Mesenchymal stem cell (in vitro differentiated cells and primary cell): ENCODE results near the gene TBC1D22A.
A peak's percentile ranks its signal among the peaks of the same experiment; 100 is the strongest.

Experiments
- DNase-seq: peaks from one replicate; pipeline ENCODE4 v3.0.0-alpha.2; 2013
- H2AFZ ChIP-seq: one replicate; pipeline ENCODE4 v1.6.1; 2013; ENCODE audit warnings: low read depth, mild to moderate bottlenecking, control low read depth, inconsistent platforms, low read length, moderate library complexity
- H2AK5ac ChIP-seq: 2 replicates; pipeline ENCODE4 v1.6.1; 2013; ENCODE audit warnings: low read length, moderate library complexity, mild to moderate bottlenecking, inconsistent platforms; ENCODE audit not compliant: severe bottlenecking
- H2BK120ac ChIP-seq: one replicate; pipeline ENCODE4 v1.6.1; 2013; ENCODE audit warnings: low read depth, mild to moderate bottlenecking, inconsistent platforms, low read length, moderate library complexity
- H2BK12ac ChIP-seq, 2 experiments: one replicate each; pipeline ENCODE4 v1.6.1; 2013; ENCODE audit warnings: inconsistent platforms in 2 of 2, low read length in 2 of 2, mild to moderate bottlenecking in 2 of 2, moderate library complexity in 2 of 2, control low read depth in 1 of 2
- H2BK15ac ChIP-seq: one replicate; pipeline ENCODE4 v1.6.1; 2013; ENCODE audit warnings: mild to moderate bottlenecking, low read depth, inconsistent platforms; ENCODE audit not compliant: poor library complexity, severe bottlenecking
- H2BK5ac ChIP-seq: 2 replicates; pipeline ENCODE4 v1.6.1; 2013; ENCODE audit warnings: low read depth, mild to moderate bottlenecking, low read length, control low read depth, inconsistent platforms; ENCODE audit not compliant: poor library complexity, severe bottlenecking
- H3K14ac ChIP-seq, 2 experiments: one replicate each; pipeline ENCODE4 v1.6.1; 2013; ENCODE audit warnings: inconsistent platforms in 2 of 2, low read length in 2 of 2, control low read depth in 1 of 2, mild to moderate bottlenecking in 1 of 2, moderate library complexity in 1 of 2
- H3K18ac ChIP-seq, 2 experiments: one replicate each; pipeline ENCODE4 v1.6.1; 2013; ENCODE audit warnings: inconsistent platforms in 2 of 2, low read length in 2 of 2, control low read depth in 1 of 2, low read depth in 1 of 2, mild to moderate bottlenecking in 1 of 2
- H3K23ac ChIP-seq, 2 experiments: one replicate each; pipeline ENCODE4 v1.6.1; 2013; ENCODE audit warnings: inconsistent platforms in 2 of 2, low read length in 2 of 2, mild to moderate bottlenecking in 2 of 2, moderate library complexity in 2 of 2, control low read depth in 1 of 2
- H3K27ac ChIP-seq: 2 replicates; pipeline ENCODE4 v1.5.1; 2013; ENCODE audit warnings: mild to moderate bottlenecking, moderate library complexity, low read length, control low read depth, inconsistent platforms; ENCODE audit not compliant: poor library complexity, severe bottlenecking
- H3K27me3 ChIP-seq, 2 experiments: 2 replicates each; pipeline versions ENCODE4 v1.6.1 to v1.7.0; 2013; ENCODE audit warnings: low read length in 2 of 2, mild to moderate bottlenecking in 2 of 2, moderate library complexity in 2 of 2, control low read depth in 1 of 2, inconsistent platforms in 1 of 2; ENCODE audit not compliant: control insufficient read depth in 1 of 2, insufficient read depth in 1 of 2
- H3K36me3 ChIP-seq, 2 experiments: 2 replicates each; pipeline versions ENCODE4 v1.6.1 to v1.7.0; 2013; ENCODE audit warnings: low read length in 2 of 2, control low read depth in 1 of 2, inconsistent platforms in 1 of 2, low read depth in 1 of 2, mild to moderate bottlenecking in 1 of 2; ENCODE audit not compliant: insufficient read depth in 2 of 2, control insufficient read depth in 1 of 2
- H3K4ac ChIP-seq, 2 experiments: one replicate each; pipeline ENCODE4 v1.6.1; 2013; ENCODE audit warnings: inconsistent platforms in 2 of 2, low read length in 2 of 2, mild to moderate bottlenecking in 2 of 2, moderate library complexity in 2 of 2, control low read depth in 1 of 2, low read depth in 1 of 2
- H3K4me1 ChIP-seq: 2 replicates; pipeline ENCODE4 v1.6.1; 2013; ENCODE audit warnings: low read depth, low read length, control low read depth; ENCODE audit not compliant: control insufficient read depth, insufficient read depth
- H3K4me2 ChIP-seq: 2 replicates; pipeline ENCODE4 v1.6.1; 2013; ENCODE audit warnings: low read length, mild to moderate bottlenecking, inconsistent platforms; ENCODE audit not compliant: poor library complexity, severe bottlenecking
- H3K4me3 ChIP-seq, 2 experiments: 2 replicates each; pipeline versions ENCODE4 v1.5.1 to v1.7.0; 2013; ENCODE audit warnings: low read length in 2 of 2, mild to moderate bottlenecking in 2 of 2, control low read depth in 1 of 2, low read depth in 1 of 2; ENCODE audit not compliant: insufficient read depth in 1 of 2
- H3K79me1 ChIP-seq: replicated peaks from 2 replicates; pipeline ENCODE4 v1.6.1; 2013; ENCODE audit warnings: mild to moderate bottlenecking, control low read depth, low read length, inconsistent platforms; ENCODE audit not compliant: poor library complexity, severe bottlenecking
- H3K9ac ChIP-seq: 2 replicates; pipeline ENCODE4 v1.7.0; 2013; ENCODE audit warnings: mild to moderate bottlenecking, low read length, moderate library complexity
- H3K9me3 ChIP-seq: 2 replicates; pipeline ENCODE4 v1.7.0; 2013; ENCODE audit warnings: mild to moderate bottlenecking, low read length; ENCODE audit not compliant: control insufficient read depth
- H4K8ac ChIP-seq: one replicate; pipeline ENCODE4 v1.6.1; 2013; ENCODE audit warnings: inconsistent platforms, mild to moderate bottlenecking, low read length, moderate library complexity
- H4K91ac ChIP-seq: one replicate; pipeline ENCODE4 v1.6.1; 2013; ENCODE audit warnings: mild to moderate bottlenecking, low read length, inconsistent platforms
- WGBS: methylation state at CpG from one replicate; pipeline ENCODE4 v1.1.7; 2013; ENCODE audit warnings: mixed read lengths; 5-methylcytosine and 5-hydroxymethylcytosine counted together

TBC1D22A gene

DNA sequence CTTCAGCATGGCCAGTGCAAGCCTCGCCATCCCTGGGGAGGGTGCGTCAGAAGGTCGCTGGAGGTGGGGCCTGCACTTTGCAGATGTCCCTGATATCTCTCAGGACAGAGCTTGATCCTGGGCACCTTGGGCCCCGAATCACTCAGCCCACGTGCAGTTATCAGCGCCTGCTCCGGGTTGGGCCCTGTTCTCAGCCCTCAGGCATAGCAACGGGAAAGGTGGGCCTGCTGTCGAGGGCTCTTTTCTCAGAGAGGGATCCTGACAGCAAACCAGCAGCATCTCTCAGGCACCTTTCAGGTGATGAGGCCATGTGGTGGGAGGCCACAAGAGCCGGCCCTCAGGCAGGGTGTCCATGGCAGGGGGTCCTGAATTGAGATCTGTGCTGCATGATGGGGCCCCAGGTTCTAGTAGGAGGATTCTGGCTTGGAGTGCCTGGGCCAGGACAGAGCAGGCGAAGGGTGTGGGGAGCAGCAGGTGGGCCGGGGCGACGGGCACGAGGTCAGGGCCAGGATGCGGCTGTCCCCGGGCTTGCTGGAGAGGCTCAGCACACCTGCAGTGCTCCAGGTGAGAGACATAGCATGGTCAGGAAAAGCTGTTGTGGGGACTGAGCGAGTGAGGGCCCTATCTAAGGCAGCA is 280.5 kb downstream of the TBC1D22A start:
- Histone ChIP-seq H3K27me3 (no peaks in the 10 kb centered on the region), H3K79me1 (peaks cover 29% of the 10 kb centered on the region), H3K9me3 (no peaks in the 10 kb centered on the region), H3K4me3 (no peak overlapping the region), H2BK15ac (peak overlapping the region; percentile 20), H2BK12ac (no peak overlapping the region), H3K9ac (no peak overlapping the region), H3K4me2 (no peak overlapping the region), H3K36me3 (peaks cover 0 to 18% of the 10 kb centered on the region in 2 experiments), H3K18ac (no peak overlapping the region), H4K8ac (no peak overlapping the region), H3K4ac (no peak overlapping the region), H2BK5ac (no peak overlapping the region), H2BK120ac (no peak overlapping the region), H3K27ac (no peak overlapping the region), H3K14ac (no peak overlapping the region), H2AFZ (no peak overlapping the region), H3K4me1 (peaks cover 38% of the 10 kb centered on the region), H2AK5ac (no peak overlapping the region), H3K23ac (no peak overlapping the region), H4K91ac (no peak overlapping the region)
- DNase-seq, result no peak
- WGBS, result 96% methylated on average over 18 of the region's 18 CpGs

DNA sequence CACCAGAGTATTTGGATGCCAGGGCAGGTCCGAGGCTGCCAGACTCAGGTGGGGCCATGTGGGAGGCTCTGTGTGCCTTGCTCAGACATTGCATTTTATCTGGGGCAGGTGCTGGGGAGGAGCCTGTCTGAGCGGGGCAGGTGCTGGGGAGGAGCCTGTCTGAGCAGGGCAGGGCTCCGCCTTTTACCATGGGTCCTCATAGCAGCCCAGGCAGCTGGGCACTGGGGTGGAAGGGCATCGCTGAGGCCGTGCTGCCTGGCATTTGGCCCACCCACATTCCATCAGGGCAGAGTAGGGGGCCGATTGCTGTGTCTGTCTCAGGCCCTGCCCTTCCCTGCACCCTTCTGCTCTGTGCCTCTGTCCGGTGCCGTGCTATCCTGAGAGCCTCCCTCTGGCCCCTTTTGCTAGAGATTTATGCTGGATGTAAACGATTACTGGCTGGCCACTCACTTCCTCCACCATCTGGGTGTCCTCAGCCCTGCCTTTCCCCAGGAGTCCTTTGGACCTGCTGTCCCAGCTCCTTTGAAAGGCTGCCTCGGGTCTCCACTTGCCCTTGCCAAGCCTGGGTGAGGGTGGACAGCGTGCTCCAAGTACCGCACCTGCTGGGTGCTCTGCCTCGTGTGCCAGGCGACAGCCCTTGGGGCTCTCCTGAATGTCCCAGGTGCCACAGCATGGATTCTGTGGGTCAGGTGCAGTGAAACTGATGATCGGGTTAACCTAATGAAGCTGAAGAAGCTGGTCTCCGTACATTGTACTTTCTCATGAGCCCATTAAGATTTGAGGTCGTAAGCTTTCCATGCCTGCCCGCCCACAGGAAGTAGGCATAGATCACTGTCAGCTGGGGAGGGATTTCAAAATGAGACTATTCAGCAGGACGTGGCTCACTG is 281.6 kb downstream of the TBC1D22A start:
- H3K27me3 ChIP-seq, result no peaks in the 10 kb centered on the region
- H3K23ac ChIP-seq, result no peak overlapping the region

DNA sequence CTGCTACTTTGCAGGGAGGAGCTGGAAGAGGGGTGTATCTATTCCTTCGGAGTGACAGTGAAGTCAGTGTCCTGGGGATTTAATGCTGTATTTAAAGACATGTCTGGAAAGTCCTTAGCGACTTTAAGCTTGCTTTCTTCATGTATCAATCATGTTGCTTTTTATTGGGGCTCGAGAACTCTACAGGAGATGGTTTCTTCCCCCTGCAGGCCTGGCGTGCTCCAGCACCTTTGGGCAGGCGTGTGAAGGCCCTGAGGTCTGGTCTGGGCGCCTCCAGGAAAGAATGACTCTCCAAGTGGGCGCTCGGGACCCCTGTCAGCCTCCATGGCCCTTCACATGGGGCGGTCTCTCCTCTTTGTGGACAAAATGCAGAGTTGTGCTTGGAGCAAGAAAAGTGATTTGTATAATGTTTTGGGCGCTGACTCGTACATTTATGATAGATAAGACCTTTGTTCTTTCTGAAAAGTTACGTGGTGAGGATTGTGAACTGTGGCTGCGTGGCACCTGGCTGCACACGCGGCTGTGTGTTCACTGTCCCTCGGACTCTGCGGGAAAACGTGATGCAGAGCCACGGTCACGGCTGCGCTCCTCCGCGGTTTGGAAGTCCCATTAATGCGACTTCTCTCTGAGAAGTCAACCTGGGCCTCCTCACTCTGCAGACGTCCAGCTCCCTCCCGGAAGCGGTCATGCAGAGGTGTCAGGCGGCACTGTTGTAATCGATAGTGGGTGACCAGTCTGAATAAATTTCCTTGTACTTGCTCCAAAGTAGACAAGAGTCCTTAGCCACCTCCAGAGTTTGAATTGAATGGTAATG is 282.5 kb downstream of the TBC1D22A start:
- no peak overlapping the region for H2AFZ ChIP-seq

More for the DNA sequence above, 281.6 kb downstream of the TBC1D22A start:
- Histone ChIP-seq H3K14ac (peak overlapping the region in 1 of 2 experiments; percentile 55), H3K4me2 (no peak overlapping the region), H2BK5ac (no peak overlapping the region), H3K18ac (peak overlapping the region; percentile 14 to 58), H2BK15ac (peak overlapping the region; percentile 12), H3K79me1 (peaks cover 37% of the 10 kb centered on the region), H3K36me3 (peaks cover 0 to 20% of the 10 kb centered on the region in 2 experiments), H3K4me3 (no peak overlapping the region), H3K4me1 (peaks cover 34% of the 10 kb centered on the region), H2BK120ac (no peak overlapping the region), H3K4ac (peak overlapping the region in 1 of 2 experiments; percentile 1), H3K9ac (no peak overlapping the region), H3K9me3 (no peaks in the 10 kb centered on the region), H3K27ac (no peak overlapping the region), H4K91ac (peak overlapping the region; percentile 66), H4K8ac (peak overlapping the region; percentile 33), H2BK12ac (no peak overlapping the region), H2AK5ac (no peak overlapping the region), H2AFZ (no peak overlapping the region)
- 56% methylated on average over 19 of the region's 19 CpGs for WGBS
- peak; percentile 75 for DNase-seq

More for the DNA sequence above, 282.5 kb downstream of the TBC1D22A start:
- Histone ChIP-seq H3K4me1 (peaks cover 33% of the 10 kb centered on the region), H4K8ac (no peak overlapping the region), H3K9ac (no peak overlapping the region), H3K4ac (no peak overlapping the region), H3K79me1 (peaks cover 39% of the 10 kb centered on the region), H3K27me3 (no peaks in the 10 kb centered on the region), H3K4me2 (no peak overlapping the region), H2AK5ac (no peak overlapping the region), H2BK15ac (no peak overlapping the region), H3K4me3 (no peak overlapping the region), H3K27ac (no peak overlapping the region), H3K14ac (no peak overlapping the region), H4K91ac (no peak overlapping the region), H3K18ac (peak overlapping the region in 1 of 2 experiments; percentile 44), H3K23ac (no peak overlapping the region), H3K9me3 (no peaks in the 10 kb centered on the region), H2BK120ac (no peak overlapping the region), H2BK12ac (no peak overlapping the region), H3K36me3 (peaks cover 0 to 20% of the 10 kb centered on the region in 2 experiments), H2BK5ac (no peak overlapping the region)
- no peak for DNase-seq
- WGBS, result 81% methylated on average over 28 of the region's 29 CpGs
